NCI-H2196 (cell line): ENCODE results near the gene GULP1.
"Not testable (repeated sequence)": the region's sequence is repeated elsewhere in the genome, so short reads cannot be mapped to it uniquely, and the experiment has no call there.

ENCODE experiments used
- DNase-seq: peaks from one replicate; lab custom pipeline; 2025; ENCODE audit not compliant: unreplicated experiment; lab: John Stamatoyannopoulos, UW

Gene GULP1, protein sequence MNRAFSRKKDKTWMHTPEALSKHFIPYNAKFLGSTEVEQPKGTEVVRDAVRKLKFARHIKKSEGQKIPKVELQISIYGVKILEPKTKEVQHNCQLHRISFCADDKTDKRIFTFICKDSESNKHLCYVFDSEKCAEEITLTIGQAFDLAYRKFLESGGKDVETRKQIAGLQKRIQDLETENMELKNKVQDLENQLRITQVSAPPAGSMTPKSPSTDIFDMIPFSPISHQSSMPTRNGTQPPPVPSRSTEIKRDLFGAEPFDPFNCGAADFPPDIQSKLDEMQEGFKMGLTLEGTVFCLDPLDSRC

DNA sequence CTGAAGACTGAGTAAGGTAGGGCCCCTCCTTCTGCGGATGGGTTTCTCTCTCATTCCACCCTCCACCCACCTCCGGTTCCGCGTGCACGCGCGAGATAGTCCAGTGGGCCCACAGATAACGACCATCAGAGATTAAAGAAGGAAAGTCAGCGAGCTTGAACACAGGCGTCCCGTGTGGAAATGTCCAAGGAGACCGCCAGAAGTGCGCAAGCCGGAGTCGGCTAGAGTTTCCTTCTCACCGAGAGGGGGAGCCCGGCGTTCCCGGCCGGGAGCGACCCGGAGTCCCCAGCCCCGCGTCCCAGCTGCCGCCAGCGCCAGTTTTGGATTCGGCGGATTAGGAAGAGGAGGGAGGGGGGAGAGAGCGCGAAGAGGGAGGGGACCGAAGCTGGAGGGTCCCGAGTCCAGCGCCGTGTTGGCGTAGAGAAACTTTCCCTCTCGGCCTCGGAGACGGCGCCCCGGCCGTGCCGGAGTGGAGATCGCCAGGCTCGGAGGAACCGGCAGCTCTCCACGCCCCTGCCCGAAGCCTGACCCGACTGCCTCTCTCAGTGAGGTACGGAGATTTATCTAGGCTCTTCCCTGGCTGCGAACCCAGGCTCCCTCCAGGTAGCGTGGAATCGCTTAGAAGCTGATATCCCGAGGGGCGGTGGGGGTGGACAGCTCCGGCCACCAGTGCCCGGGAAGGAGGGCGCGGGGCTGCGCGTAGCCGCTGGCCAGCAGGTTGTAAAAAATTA lies at the start of gene GULP1:
GULP1 (plus strand) TSS at position 258 of the 731 bp plus-strand sequence. CDS start 185,829 bp downstream, outside the sequence.
- no peak for DNase-seq

DNA sequence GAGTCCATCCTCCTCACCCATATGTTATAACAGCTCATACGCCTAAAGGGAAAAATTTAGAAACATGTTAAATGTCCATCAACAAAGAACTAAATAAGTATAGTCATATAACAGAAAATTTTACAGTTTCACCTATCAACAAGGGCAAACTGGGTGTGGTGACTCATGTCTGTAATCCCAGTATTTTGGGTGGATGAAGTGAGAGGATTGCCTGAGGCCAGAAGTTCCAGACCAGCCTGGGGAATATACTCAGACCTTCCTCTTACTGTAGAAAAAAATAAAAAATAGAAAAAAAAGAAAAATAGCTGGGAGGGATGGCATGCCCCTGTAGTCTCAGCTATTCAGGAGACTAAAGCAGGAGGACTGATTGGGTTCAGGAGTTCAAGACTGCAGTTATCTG lies 48.3 kb upstream of the GULP1 start:
- no peak for DNase-seq

DNA sequence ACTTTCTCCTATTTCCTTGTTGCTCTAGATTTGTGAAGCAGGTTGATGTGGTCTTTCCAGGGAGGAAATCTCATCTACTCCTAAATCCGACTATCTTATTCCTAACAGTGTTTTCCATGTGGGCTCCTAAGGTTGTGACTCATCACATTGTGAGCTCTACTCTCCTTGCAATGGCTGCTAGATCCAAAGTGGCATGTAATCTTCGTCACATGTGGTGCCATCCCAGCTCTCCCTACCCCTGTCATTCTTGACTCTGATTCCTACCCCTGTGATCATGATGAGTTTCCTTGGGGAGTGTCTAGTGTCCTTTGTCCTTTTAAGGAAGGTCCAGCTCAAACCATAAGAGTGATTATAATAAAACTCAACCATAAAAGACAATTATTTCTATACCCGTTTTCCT lies 47.3 kb upstream of the GULP1 start:
- no peak for DNase-seq

DNA sequence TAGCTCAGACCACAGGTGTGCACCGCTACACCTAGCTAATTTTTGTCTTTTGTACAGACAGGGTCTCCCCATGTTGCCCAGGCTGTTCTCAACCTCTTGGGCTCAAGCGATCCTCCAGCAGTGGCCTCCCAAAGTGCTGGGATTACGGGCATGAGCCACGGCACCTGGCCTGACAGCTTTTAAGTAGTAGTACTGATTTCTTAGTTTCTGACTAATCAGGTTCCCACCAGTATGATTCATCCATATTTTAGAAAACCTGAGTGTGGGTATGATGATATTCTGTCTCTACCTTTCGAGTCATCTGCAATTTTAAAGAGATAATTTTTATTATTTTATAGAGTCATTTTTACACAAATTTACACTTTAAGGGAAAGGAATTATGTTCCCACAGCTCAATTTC lies 46.4 kb upstream of the GULP1 start:
- DNase-seq = no peak

DNA sequence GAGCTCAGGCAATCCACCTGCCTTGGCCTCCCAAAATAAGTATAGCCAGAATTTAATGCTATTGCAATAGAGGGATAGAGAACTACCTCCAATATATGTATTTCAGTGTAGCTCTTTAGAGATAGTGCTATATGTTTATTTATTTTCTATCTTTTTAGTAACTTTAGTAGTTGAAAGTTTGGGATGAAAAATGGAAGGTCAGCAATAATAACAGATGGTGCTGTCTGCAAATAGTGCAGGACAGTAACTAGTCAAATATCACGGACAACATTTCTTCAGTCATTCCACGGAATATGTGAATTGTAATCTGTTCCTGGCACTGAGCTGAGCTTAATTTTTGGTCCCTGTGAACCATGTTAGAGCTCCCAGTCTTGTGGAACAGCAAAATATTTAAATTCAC lies 43.2 kb upstream of the GULP1 start:
- no peak for DNase-seq

DNA sequence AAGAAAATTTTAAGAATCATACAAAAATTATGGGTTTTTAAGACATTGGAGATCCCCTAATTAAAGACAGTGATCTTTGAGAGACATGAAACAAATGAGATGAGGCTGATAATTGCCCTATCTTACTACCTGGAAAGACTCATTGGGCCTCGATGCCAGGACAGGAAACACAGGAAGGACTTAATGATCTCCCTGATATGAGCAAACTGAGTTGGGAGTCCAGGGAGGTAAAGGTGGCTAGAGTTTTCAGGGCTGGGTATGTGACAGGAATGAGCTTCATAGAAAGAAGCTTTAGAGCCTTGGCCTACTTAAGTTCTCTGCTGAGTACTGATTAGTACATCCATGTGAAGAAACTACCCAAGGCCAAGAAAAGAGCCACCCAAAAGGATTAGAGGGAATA lies 40.6 kb upstream of the GULP1 start:
- no peak for DNase-seq

DNA sequence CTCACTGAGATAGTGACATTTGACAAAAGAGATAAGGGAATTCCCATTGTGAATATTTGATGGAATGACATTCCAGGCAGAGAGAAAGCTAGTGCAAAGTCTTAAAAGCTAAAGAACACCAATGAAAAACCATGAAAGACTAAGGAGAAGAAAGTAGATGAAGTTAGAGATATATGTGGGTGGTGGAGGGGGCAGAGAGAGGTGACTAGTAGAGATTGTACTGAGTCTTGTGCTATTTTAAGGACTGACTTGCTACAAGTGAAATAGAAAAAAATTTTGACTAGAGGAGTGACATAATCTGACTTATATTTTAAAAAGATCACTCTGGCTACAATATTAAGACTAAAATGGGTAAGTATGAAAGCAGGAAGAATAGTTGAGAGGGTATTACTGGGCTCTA lies 35.3 kb upstream of the GULP1 start:
- DNase-seq = no peak

DNA sequence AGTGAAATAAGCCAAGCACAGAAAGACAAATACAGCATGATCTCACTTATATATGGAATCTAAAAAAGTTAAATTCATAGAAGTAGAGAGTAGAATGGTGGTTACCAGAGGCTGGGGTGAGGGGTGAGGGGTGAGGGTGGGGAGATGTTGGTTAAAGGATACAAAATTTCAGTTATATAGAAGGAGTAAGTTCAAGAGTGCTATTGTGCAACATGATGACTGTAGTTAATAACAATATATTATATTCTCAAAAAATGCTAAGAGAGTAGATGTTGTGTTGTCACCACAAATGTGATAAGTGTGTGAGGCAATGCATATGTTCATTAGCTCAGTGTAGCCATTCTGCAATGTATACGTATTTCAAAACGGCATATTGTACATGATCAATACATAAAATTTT lies 26.4 kb upstream of the GULP1 start:
- no peak for DNase-seq

DNA sequence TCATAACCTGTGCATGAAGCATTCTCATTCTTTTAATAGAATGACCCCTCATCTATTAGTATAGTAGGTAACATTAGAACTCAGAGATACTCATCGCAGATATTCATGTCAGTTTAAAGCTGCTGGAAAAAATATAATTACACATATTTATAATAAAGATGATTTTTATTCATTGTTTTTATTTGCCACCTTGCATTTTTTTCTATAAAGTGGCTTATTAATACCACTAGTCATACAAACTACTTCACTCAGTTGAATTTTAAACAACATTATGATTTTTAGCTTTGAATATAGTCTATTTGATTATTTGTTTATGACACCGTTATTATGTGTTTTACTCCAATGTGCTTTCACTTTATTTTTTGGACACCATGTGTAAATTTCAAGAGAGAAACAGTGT lies 23.9 kb upstream of the GULP1 start:
- no peak for DNase-seq

DNA sequence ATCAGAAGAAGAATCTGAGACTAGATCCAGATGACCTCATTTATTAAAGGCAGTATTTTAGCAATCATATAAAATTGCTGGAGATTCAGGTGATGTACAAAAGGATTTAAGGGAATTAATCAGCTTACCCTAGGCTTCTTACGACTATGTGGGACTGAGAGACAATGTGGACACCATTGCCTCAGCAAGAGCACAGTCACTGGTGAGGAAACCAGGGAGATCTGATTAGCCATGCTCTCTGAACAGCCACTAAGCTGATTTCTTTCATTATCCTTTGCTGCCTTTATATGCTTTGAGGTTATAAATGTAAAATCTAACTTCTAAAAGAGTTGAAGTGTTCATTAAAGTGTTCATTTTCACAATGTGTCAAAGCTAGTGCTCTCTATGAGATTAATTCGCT lies 22.7 kb upstream of the GULP1 start:
- DNase-seq = no peak

DNA sequence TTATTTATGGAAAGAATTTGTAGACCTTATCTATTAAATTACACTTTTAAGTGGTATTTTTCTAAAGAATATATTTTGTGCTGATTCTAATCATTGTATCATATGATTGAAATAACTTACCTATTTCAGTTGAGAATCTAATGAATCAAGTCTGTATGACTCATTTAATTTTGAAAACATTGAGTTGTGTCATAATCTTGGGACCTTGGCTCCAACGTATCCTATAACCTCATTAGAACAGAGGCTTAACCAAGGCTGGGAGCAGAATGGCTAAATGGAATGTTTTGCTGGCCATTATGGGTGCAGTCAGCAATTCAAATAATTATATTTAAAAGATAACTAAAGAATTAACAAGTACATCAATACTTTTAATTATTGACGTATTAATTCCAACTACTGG lies 19.6 kb upstream of the GULP1 start:
- DNase-seq = no peak

DNA sequence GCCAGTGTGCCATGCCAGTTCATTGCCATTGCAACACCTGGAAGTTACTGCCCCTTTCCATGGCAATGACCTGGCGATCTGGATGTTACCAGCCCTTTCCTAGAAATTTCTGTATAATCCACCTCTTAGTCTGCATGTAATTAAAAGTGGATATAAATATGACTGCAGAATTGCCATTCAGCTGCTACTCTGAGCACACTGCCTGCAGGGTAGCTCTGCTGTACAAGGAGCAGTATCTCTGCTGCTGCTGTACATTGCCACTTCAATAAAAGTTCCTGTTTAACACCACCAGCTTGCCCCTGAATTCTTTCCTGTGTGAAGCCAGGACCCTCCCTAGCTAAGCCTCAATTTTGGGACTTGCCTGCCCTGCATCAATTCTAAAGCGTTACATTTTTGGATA lies 17.4 kb upstream of the GULP1 start:
- no peak for DNase-seq

DNA sequence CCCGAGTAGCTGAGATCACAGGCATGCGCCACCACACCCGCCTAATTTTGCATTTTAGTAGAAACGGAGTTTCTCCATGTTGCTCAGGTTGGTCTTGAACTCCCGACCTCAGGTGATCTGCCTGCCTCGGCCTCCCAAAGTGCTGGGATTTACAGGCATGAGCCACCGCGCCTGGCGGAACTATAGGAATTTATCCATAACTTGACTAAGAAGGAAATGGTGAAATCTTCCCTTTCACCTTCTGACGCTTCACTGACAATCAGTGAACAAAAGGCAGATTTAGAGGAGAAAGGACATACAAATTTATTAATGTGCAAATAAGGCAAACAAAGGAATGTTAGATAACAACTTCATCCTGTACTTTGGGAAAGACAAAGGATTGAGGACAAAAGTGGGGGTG lies 15.4 kb upstream of the GULP1 start:
- no peak for DNase-seq

DNA sequence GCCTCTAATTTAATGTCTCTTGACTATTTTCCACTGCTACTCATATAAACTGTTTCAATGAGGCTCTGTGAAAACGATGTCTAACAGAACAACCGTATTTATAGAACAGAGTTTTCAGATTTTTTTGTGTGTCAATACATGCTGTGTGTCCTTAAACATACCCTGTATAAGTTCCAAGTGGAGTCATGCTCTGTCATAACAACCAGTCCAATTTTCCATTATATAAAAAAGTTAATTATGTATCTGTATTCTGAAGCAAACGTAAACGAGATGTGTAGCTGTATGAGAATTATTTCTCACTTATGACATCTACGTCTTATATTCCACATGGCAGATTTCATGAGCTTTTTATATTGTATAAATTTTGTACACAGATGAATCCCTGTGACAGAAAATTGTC lies 13.9 kb upstream of the GULP1 start:
- DNase-seq = no peak

DNA sequence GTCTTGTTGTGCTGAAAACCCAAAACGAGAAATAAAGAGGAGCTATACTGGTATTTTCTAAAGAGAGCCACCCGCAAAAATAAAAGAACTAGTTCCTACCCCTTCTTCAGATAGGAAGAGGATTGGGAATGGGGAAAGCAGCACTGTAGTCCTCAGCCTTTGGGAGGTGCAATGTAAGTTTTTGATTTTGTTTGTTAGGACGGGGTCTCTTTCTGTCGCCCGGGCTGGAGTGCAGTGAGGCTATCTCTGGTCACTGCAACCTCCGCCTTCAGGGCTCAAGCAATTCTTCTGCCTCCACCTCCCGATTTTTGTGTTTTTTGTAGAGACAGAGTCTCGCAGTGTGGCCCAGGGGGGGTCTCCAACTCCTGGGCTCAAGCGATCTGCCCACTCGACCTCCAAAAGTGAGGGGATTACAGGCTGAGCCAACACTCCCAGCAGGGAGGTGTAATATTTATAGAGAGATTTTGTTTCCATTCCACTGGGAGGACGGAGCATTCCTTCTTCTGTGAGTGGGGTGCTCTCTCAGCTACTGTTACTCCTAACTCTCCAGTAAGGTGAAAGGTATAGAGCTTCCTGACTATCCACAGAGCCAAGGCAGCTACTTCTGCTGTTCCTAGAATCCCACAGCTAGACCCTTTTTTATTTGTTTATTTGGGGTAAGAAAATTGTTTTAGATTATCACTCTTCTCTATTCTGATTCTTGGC lies 13.1 kb upstream of the GULP1 start:
- DNase-seq = no peak

DNA sequence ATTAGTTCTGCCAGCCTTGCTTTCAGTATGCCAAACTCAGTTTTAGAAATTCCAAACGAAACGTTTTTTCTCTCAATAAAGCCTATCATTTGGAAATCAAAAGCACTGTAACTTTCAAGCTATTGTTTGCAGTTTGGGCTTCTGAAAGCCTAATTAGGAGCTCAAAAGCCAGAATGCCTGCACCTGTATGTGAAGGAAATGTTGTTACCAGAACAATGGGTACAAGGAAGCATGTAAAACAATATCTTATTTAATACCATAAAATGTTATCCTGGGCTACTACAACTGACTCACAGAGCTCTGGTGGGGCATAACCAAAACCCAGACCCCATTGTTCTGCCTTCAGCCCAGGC lies 12.6 kb upstream of the GULP1 start:
- DNase-seq = no peak

DNA sequence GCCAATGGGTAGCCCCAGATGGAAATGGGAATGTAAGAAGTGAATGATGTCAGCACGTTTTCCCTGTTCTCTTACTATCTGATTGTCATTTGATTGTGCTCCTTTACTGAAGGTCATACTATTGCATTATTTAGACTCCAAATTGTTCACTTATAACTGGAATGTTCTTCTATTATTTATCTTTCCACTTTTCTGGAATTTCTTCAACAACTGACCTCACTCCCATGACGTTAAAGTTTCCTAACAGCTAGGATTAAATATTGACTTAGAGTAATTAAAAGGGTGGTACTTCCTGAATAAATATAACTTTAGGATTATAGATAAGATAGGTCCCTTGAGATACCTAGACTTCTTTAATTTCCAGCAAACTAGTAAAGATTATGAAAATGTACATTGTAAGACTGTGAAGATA lies 10.9 kb upstream of the GULP1 start:
- DNase-seq = no peak

DNA sequence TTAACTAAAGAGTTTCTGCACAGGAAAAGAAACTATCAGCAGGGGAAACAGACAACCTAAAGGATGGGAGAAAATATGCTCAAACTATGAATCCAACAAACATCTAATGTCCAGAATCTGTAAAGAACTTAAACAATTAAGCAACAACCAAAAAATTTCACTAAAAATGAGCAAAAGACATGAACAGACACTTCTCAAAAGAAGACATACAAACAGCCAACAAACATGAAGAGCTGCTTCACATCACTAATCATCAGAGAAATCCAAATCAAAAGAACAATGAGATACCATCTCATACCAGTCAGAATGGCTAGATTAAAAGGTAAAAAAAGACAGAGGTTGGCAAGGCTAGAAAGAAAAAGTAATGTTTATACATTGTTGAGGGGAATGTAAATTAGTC lies 8.8 kb upstream of the GULP1 start:
- no peak for DNase-seq

DNA sequence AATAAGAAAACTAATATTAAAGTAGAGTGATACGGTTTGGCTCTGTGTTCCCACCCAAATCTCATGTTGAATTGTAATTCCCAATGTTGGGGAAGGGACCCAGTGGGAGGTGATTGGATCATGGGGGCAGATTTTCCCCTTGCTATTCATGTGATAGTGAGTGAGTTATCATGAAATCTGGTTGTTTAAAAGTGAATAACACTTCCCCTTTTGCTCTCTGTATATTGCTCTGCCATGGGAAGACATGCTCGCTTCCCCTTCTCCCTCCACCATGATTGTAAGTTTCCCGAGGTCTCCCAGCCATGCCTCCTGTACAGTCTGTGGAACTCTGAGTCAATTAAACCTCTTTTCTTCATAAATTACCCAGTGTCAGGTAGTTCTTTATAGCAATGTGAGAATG lies 7.4 kb upstream of the GULP1 start:
- not testable (repeated sequence) for DNase-seq

DNA sequence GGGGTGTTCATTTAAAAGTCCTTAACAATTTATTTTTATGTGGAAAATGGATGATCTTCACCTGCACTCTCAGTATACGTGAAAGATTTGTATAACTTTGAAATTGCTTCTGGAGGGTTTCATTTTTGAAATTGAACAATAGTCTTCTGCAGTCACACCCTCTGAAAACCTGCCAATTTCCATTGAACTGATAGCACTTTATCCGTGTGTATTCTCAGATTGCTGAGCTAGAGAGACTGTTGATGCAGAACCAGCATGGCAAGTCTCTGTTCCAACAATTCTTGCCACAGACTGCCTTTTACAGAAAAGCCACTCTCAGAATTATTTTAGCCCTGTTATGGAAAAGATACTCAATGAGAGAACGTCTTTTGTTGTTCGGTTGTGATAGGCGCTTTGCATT lies 6.6 kb upstream of the GULP1 start:
- DNase-seq = no peak

DNA sequence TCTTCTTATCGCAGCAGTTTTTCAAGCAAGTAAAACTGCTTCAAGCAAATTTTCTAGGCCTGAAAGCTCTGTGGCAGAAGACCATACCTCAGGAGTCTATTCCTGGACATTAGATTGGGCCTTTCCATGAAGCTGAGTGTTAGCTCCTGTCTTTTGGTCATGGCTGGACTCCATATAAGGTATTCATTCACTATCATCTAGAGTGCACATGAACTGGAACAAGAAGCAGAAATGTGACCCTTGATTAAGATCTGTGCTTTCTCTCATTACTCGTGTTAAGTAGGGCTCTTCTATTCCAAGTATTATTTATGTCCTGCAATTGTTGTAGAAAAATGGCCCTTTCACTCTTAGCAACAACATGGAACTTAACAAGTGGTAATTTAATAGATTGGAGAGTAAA lies 5.9 kb upstream of the GULP1 start:
- no peak for DNase-seq

DNA sequence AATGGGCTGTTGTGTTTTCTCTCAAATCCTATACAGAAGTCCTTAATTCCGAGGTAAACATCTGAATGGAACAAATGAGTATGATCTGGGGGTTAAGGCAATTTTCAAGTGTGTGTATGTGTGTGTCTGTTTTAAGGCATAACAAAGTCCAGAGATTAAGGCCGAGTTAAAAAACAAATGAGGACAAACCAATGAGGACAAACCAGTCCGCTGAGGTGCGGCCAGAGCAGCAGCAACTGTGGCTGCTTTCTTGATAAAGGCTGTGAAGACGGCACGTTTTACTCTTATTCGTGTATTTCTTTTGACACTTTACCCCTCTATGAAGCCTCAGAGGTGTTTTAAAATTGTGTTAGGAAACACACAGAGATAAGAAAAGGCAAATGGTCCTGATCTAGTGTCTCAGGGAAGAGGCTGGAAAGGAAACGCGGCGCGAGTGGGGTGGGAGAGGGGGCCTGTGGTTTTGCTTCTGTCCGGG lies 495 bp upstream of the GULP1 start:
- no peak for DNase-seq
